ENCODE results near the gene TCTA.
"Not testable (repeated sequence)": the region's sequence is repeated elsewhere in the genome, so short reads cannot be mapped to it uniquely, and the experiment has no call there.

The TCTA gene

GRCh38 chr3:49403891-49404290 is 8.3 kb upstream of the TCTA start:
- TF ChIP-seq CTCF (IDR thresholded peaks at IDR 0.05; ENCODE audit: insufficient read depth, low read length, poor library complexity, severe bottlenecking), result no peak
- DNase-seq (ENCODE audit: extremely low read depth, insufficient read length), result no peak
- H3K36me3 ChIP-seq (ENCODE audit: control insufficient read depth, insufficient read depth, low read length), result peaks cover 1% of the 10 kb centered on the region
- H3K27me3 ChIP-seq (replicated peaks; ENCODE audit: control insufficient read depth, insufficient read depth, low read length), result no peaks in the 10 kb centered on the region
- H3K4me3 ChIP-seq (replicated peaks; ENCODE audit: low read depth, low read length), result no peak overlapping the region

GRCh38 chr3:49405570-49405969 is 6.7 kb upstream of the TCTA start:
- not testable (repeated sequence) for H3K27me3 ChIP-seq (replicated peaks; ENCODE audit: control insufficient read depth, insufficient read depth, low read length); H3K36me3 ChIP-seq (ENCODE audit: control insufficient read depth, insufficient read depth, low read length); DNase-seq (ENCODE audit: extremely low read depth, insufficient read length); H3K4me3 ChIP-seq (replicated peaks; ENCODE audit: low read depth, low read length)

- peaks cover 1% of the 10 kb centered on the region for H3K36me3 ChIP-seq (ENCODE audit: control insufficient read depth, insufficient read depth, low read length)
- H3K4me3 ChIP-seq (replicated peaks; ENCODE audit: low read depth, low read length), result no peak overlapping the region
- no peaks in the 10 kb centered on the region for H3K27me3 ChIP-seq (replicated peaks; ENCODE audit: control insufficient read depth, insufficient read depth, low read length)
- no peak for TF ChIP-seq CTCF (IDR thresholded peaks at IDR 0.05; ENCODE audit: insufficient read depth, low read length, poor library complexity, severe bottlenecking)
- no peak for DNase-seq (ENCODE audit: extremely low read depth, insufficient read length)
These were observed 5.4 kb upstream of the TCTA start for GRCh38 chr3:49406571-49407565.

- Histone ChIP-seq H3K4me3 (replicated peaks; ENCODE audit: low read depth, low read length) (peak overlapping the region; percentile 87), H3K36me3 (ENCODE audit: control insufficient read depth, insufficient read depth, low read length) (peaks cover 4% of the 10 kb centered on the region; the same call in 1 of the 2 replicates), H3K27me3 (replicated peaks; ENCODE audit: control insufficient read depth, insufficient read depth, low read length) (no peaks in the 10 kb centered on the region)
- no peak for TF ChIP-seq CTCF (IDR thresholded peaks at IDR 0.05; ENCODE audit: insufficient read depth, low read length, poor library complexity, severe bottlenecking)
- DNase-seq (ENCODE audit: extremely low read depth, insufficient read length), result no peak
These were observed 2.0 kb upstream of the TCTA start for GRCh38 chr3:49410066-49410845.

- peak overlapping the region; percentile 87 for H3K4me3 ChIP-seq (replicated peaks; ENCODE audit: low read depth, low read length)
- no peak for TF ChIP-seq CTCF (IDR thresholded peaks at IDR 0.05; ENCODE audit: insufficient read depth, low read length, poor library complexity, severe bottlenecking)
- peaks cover 7% of the 10 kb centered on the region for H3K36me3 ChIP-seq (ENCODE audit: control insufficient read depth, insufficient read depth, low read length)
- no peaks in the 10 kb centered on the region for H3K27me3 ChIP-seq (replicated peaks; ENCODE audit: control insufficient read depth, insufficient read depth, low read length)
- no peak for DNase-seq (ENCODE audit: extremely low read depth, insufficient read length)
These were observed 1.2 kb upstream of the TCTA start for GRCh38 chr3:49410846-49411534.

Data from GM06990 (cell line).